Measurements from ENCODE around the gene NAA20. TPM values are rescaled to one million over a fixed set of nuclear protein-coding genes. Genes with fewer than 3 reads are reported as not detected.

NAA20 gene, protein sequence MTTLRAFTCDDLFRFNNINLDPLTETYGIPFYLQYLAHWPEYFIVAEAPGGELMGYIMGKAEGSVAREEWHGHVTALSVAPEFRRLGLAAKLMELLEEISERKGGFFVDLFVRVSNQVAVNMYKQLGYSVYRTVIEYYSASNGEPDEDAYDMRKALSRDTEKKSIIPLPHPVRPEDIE
- 34.7 TPM for total RNA-seq

DNA sequence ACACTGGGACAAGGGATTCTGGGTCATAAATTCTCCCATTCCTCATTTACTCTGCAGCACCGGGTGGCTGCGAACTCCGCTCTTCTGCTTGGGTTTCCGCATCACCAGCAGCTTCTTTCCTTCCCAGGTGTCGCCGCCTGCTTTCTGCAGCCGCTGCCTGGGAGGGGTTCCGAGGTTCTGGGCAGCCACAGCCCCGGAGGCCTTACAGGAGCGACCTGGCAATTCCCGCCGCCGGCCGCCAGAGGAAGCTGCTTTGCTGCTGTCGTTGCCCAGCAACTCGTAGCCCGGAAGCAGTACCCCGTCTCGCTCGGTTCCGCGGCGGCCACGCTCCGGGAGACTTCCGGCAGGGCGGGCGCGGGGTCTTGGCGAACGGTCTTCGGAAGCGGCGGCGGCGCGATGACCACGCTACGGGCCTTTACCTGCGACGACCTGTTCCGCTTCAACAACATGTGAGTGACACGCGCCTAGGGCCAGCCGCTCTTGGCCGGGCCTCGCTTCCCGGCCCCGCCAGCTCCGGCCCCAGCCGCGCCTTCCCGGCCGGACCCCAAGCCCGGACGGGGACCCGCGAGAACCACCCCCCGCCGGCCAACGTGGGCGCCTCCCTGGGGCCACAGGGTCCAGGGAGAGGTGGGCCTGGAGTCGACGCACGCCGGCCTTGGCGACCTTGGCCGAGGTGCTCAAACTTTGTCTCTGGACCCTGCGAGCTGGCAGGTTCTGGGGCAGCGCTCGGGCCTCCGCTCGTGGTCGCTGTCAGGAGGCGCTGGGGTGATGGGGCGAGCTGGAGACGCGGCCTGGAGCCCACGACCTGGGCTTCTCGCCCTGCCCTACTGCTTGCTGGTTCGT lies at the start of gene NAA20:
Gene NAA20 (plus strand): TSS at position 362 of the 843 bp plus-strand sequence. CDS start 35 bp downstream, at position 397.
- DNase-seq (ENCODE audit: low spot score) (peak; percentile 93), ATAC-seq (peak; percentile 99)

DNA sequence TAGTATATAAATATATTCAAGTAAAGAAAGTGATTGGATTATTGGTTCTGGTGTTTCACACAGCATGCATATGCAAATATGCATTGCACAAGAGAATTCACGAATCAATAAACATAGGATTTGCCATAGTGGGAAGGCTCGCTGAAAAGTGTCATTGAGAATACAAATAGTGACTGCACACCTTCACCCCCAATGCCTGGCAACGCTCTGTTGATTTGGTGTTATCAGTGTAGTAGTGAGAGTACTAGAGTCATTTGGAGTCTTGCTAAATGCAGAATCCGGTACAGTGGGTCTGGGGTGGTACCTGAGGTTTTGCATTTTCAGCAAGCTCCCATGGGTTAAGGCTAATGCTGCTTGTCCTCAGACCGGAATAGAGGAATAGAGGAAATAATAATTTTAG lies 49.7 kb upstream of the NAA20 start:
- no peak for DNase-seq (ENCODE audit: low spot score)
- ATAC-seq: no peak

DNA sequence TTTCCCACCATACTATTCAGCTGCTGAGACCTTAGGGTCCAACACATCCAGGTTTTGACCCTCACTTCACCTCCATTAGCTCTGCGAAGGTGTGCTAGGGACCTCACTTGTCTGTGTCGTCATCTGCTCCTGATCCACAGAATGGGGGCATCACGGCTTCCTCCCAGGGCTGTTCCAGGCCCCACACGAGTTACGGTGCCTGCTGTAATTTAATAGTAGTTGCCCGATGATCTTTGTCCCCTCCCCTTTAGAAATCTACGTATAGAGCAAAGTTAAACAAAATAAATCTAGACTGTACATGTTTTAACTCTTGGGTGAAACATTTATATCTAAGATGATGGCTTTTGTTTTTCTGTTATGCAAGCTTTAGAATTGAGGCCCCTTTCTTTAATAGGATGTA lies 49.1 kb upstream of the NAA20 start:
- no peak for ATAC-seq
- no peak for DNase-seq (ENCODE audit: low spot score)

DNA sequence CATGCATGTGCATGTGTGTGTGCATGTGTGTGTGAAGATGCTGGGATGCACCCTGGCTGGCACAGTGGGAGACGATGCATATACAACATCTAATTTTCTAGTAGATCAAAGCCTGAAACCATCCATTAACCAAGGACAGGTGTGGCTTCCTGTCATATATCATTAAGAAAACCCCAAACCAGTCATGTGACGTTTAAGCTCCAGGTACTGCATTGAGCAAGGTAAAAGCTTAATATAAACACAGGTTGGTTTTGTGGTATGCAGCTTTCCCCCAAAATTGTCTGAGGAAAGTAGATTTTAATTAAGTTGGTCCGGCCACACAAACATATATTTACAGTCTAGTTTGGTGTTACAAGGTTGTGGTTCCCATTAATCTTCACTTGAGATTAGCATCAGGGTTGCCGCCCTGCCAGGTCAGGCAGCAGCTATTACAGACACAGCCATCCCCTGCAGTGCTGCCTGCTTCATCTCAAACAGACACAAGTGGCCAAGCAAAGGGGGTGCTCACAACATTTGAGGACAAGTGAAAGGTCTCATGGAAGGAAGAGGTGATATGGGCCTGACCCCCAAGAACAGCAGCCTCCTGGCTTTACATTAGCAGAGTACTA lies 48.6 kb upstream of the NAA20 start:
- DNase-seq (ENCODE audit: low spot score): no peak
- ATAC-seq: no peak

DNA sequence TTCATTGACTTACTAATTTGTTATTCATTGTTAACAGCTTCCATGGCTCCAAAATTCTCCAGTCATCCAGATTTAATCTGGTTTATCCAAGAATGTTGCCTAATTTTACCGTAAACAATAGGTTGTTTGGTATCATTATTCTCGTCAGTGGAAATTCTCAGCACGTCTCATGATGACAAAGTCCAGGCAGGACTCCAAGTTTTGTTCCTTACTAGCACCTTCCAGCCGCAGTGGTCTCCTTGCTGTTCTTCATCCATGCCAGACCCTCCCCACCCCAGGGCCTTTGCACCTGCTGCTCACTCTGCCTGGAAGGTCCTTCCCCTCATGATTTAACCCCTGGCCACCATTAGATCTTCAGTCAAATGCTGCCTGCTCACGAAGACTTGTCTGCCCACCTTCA lies 48.1 kb upstream of the NAA20 start:
- no peak for ATAC-seq
- no peak for DNase-seq (ENCODE audit: low spot score)

DNA sequence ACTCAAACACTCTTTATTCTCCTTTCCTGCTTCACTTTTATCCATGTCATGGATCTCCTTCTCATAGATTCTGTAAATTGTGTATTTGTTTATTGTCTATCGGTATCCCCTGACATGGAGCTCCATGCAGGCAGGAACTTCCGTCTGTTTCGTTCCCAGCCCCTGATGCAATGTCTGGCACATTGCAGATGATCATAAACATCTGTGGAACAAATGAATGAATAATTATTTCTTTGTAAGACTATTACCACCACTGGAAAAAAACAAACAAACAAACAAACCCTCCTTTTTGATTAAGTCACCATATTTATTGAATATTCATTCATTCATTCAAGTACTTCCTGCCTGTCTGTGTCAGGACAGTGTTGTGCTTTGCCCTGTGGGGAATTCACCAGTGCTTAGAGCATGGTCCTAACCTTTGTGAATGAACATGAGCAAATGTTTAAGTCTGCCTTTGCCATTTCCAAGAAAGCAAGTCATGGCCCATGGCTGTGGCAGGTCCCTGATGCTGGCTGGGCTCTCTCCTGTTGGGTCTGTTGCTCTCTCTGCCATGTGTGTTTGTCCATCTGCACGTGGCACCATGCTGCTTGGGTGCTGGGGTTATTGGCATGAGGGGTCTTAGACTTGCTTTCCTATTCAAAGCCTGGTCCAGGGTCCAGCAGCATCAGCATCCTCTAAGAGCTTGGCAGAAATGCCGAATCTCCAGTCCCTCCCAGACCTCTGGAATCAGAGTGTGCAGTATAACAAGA lies 47.5 kb upstream of the NAA20 start:
- DNase-seq (ENCODE audit: low spot score) (no peak), ATAC-seq (no peak)

DNA sequence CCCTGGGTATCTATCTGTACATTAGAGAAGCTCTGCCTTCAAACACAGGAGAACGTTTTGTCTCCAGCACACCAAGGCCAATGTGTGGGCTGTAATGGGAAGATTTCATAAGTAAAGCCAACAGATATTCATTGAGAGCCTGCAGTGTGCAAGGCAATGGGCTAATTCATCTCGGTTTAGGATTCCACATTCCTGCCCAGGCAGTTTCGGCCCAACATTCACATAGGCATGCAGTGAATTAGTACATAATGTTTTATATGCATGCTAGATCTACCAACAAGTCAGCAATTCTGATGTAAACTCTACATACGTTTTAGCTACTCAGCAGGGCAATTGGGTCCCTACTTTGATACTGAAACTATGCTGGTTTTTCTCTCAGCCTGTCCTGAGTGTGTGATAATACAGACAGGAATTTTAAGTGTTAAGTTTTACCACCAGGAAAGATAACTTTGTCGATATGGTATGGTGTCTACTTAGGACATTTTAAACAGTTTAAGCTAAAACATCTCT lies 46.9 kb upstream of the NAA20 start:
- DNase-seq (ENCODE audit: low spot score) (no peak), ATAC-seq (no peak)

DNA sequence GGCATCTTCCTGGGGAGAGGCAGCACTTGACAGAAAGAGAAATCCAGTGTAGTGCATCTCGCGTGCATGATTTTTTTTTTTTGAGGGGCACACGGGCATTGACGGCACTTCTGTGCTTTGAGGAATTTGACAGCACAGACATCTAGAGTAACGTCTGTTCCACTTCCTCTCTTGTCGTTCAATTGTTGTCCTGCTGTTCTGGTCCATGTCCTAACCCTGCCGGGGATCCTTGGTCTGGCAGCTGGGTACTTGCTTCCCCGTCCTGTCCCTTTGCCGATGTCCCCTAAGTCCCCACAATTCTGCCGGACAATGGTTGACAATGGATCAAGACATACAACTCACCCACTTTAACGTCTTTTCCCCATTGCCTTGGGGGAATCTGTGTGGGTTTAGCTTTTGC lies 46.0 kb upstream of the NAA20 start:
- ATAC-seq: no peak
- no peak for DNase-seq (ENCODE audit: low spot score)

DNA sequence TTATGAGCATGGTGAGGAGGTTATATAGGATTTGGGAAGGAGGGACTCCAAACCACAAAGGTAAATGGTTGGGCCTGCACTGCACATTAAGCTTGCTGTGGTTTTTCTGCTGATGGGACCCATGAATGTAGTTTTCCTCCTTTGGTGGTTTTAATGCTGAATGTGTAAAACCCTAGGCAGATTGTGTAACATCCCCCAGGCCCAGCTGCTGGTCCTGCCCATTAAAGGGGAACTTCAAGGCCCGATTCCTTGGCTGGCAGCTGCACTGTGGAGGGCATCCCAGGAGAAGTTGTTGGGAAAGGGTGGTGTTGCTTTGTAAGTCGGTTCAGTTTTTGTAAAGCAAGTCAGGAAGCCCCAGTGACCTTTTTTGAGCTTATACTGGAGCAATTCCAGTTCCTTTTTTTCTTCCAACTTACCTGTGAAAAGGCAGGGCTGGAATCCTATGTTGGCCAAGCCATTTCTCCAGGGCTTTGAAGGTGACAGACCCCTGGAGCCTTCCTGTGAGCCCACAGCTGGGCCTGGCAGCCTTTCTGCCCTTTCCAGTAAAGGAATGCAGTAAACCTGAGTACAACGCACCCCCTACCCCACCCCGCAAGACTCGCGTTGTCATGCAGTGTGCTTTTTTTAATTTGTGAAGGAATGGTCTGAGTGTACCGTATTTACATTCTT lies 43.1 kb upstream of the NAA20 start:
- DNase-seq (ENCODE audit: low spot score) (no peak), ATAC-seq (peak; percentile 50)

DNA sequence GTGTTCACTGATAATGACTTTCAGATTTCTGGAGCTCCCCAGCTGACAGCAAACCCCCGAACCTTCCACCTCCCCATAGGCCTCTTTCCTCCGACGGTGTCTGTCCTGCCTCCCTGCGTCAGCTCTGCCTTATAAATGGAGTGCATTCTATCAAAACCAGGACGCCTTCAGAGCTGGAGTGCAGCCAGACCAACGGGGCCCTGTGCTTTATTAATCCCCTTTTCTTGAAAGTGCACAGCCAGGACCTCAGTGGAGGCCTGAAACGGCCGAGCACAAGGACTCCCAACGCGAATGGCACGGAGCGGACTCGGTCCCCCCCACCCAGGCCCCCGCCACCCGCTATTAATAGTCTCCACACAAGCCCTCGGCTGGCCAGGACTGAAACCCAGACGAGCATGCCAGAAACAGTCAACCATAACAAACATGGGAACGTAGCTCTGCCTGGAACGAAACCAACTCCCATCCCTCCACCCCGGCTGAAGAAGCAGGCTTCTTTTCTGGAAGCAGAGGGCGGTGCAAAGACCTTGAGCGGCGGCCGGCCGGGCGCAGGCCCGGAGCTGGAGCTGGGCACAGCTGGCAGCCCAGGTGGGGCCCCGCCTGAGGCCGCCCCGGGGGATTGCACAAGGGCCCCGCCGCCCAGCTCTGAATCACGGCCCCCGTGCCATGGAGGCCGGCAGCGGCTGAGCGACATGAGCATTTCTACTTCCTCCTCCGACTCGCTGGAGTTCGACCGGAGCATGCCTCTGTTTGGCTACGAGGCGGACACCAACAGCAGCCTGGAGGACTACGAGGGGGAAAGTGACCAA lies 42.3 kb upstream of the NAA20 start:
- DNase-seq (ENCODE audit: low spot score): peak; percentile 53
- peak; percentile 60 for ATAC-seq

DNA sequence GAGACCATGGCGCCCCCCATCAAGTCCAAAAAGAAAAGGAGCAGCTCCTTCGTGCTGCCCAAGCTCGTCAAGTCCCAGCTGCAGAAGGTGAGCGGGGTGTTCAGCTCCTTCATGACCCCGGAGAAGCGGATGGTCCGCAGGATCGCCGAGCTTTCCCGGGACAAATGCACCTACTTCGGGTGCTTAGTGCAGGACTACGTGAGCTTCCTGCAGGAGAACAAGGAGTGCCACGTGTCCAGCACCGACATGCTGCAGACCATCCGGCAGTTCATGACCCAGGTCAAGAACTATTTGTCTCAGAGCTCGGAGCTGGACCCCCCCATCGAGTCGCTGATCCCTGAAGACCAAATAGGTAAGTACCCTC lies 41.7 kb upstream of the NAA20 start:
- ATAC-seq: peak; percentile 21
- DNase-seq (ENCODE audit: low spot score): no peak

DNA sequence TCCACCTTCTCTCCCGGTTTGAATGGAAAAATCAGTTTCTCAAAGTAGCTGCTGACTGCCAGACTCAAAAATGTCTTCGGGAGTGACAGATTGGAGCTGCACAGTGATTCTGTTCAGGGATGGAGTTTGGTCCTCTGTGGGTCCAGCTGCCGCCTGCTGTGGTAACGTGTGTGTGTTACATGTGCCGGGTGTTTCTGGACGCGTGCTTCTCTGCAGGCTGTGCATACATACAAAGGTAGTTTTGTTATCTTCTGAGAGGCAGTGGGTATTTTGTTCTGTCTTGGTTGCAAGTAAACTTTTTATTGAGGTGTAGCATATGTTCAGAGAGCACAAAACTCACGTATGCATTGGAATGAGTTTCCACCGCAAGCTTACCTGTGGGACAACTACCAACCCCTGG lies 41.3 kb upstream of the NAA20 start:
- ATAC-seq (no peak), DNase-seq (ENCODE audit: low spot score) (no peak)

DNA sequence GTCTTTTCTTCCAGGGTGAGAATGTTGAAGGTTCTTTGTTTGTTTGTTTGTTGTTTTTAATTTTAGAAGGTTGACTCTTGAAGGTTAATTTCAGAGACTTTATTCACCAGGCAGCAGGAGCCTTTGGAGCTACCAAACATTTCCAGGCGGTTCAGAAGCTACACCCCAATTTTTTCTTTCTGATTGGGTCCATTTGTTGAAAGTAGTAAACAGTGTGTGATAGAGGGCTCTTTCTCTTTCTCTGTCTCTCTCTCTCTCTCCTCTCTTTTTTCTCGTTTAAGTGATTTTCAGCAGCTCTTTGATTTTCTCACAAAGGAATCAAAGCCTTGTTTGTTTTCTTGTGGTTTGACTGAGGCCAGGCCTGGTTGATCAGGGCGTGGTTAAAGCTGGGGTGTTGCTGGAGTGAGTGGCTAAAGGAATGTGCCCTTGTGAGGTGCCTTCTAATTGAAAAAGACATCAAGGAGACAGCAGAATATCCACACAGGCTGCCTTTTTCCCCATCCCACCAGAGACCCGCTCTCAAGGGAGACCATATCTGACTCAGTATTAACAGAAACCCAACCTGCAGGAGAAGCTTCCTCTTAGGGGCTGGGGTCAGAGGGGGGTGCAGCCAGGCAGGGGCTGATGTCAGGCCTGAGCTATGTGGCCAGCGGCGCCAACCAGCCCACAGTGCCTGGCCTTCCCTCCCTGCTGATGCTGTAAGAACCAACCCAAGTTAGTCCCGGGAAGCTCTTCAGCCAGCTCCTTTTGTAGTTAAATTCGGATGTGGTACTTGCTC lies 40.4 kb upstream of the NAA20 start:
- no peak for ATAC-seq
- DNase-seq (ENCODE audit: low spot score): no peak

DNA sequence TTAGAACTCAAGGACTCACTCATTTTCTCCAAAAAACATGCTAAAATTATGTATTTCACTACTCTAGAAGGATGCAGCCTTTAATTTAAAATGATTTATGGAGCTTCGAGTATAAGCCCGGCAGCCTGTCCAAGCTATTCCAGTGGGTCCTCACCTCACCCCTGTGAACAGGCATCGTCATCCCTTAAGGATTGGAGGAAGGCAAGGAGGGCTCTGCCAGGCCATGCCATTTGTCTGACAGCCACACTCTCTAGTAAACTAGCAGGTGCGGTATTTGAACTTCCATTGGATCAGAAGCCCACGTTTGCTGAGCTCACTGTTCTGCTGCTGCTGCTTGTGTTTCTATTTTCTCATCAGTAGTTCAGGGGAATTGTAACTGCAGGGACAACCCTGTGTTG lies 39.8 kb upstream of the NAA20 start:
- DNase-seq (ENCODE audit: low spot score): no peak
- ATAC-seq: no peak

DNA sequence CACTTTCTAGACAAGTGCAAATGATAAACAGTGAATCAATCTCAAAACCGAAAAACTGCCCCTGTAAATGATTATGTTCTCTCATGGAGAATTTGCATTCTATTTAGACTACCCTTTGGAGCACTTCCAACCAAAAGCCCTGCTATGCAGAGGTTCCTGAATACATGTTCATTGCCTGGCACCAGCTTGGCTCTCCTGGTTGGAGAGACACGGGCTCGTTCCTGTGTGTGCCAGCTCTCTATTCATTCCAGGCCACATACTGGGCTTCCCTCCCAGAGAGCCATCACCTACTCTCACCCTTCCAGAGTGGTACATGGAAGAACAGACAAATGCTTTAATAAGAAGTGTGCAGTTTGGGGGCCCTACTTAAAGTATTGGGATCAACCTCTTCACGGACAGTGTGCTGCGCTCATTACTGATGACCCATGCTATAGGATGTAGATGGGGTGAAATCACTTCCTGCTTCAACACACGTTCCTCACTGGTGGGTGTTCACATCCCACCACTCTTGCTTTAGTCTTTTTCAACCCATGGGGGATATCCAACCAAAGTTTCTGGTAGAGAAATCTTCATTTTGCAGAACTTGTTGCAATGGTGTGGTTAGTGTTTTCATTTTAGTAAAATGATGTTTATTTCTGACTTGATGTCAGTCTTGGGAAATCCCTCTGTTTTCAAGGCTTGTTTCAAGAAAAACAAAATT lies 38.5 kb upstream of the NAA20 start:
- no peak for ATAC-seq

DNA sequence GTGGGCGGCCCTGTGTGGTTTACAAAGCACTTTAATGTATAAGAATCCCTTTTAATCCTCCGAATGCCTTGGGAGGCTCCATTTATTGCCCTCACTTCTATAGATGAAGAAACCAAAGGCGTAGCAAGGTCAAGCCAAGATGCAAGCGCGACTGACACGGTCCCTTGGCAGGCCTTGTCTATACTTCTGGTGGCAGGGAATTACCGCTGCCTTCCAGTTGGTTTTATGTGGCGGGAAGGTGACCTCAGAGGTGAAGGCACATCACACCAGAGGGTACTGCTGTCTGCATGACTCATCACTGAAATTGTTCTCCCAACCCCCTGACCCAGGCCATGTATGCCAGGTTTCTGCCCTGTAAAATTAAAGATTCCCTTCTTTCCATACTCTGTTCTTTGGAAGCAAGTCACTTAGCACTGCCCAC lies 36.1 kb upstream of the NAA20 start:
- DNase-seq (ENCODE audit: low spot score): no peak
- ATAC-seq: no peak

More for the DNA sequence above, 38.5 kb upstream of the NAA20 start:
- no peak for DNase-seq (ENCODE audit: low spot score)

DNA sequence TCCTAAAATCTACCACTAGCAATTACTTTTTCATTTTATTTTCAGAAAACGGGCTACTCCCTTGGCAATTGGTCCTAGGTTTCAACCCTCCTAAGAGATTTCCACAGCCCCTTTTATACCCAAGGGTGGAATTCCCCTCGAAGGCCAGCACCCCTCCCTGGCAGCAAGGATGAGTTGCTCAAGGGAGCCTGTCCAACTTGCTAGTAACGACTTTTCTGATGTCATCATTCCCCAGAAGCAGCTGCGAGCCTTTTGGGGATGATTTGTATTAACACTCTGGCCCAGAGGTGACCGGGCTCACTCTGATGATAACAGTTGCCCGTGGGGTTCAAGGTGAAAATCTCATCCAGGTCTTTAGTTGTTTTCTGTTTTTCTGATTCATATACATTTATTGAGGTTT lies 30.7 kb upstream of the NAA20 start:
- no peak for ATAC-seq
- DNase-seq (ENCODE audit: low spot score): no peak

DNA sequence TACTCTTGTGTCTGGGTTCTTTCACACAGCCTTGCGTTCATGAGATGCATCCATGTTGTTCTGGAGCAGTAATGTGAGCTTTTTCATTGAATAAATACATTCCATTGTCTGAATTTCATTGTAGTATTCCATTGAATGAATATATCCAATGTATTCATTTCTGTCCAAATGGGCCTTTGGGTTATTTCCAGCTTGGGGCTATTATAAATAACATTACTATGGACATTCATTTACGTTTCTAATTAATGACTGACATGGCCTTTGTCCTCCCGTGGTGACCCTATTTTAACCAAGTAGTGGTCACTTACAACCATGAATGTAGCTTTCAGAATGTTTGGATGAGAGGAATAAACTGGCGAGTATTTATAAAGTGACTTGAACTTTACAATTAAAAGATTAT lies 30.1 kb upstream of the NAA20 start:
- DNase-seq (ENCODE audit: low spot score): no peak

DNA sequence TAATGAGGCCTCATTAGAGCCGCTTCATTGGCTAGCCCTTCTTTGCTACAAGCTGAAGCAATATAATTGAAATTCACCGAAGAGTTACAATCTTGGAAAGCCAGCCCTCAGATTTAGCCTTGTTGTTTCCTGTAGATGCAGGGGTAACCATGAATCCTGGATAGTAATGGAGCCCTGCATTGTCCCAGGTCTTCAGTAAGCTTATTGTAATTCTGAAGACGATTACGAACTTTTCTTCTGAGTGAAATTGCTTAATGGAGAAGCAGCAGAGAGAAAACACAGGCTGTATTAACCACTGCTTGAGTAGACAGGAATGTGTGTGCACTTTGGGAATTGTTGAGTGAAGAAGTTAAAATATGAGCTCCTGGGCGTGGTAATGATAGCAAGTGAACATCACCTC lies 26.3 kb upstream of the NAA20 start:
- ATAC-seq (no peak), DNase-seq (ENCODE audit: low spot score) (no peak)

More for the DNA sequence above, 30.1 kb upstream of the NAA20 start:
- no peak for ATAC-seq
